Measurements from ENCODE around the gene PSMD1.

DNA sequence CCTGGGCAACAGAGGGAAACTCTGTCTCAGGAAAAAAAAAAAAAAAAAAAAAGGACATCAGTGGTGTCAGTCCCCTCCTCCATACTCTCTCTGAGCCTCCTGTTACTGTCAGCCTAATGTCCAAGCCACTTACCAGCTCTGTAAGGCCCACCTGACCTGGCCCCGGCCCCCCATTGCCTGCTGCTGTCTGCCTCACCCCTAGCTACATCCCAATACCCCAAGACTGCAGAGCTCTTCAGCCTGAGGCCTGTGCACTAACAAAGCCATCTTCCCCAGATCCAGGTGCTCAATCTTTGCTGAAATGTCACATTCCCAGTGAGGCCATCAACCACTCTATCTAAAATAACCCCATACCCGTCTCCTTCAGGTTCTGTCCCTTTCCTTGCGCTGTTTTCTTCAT, 147.5 kb downstream of the PSMD1 start:
- TF ChIP-seq, protein P1, sequence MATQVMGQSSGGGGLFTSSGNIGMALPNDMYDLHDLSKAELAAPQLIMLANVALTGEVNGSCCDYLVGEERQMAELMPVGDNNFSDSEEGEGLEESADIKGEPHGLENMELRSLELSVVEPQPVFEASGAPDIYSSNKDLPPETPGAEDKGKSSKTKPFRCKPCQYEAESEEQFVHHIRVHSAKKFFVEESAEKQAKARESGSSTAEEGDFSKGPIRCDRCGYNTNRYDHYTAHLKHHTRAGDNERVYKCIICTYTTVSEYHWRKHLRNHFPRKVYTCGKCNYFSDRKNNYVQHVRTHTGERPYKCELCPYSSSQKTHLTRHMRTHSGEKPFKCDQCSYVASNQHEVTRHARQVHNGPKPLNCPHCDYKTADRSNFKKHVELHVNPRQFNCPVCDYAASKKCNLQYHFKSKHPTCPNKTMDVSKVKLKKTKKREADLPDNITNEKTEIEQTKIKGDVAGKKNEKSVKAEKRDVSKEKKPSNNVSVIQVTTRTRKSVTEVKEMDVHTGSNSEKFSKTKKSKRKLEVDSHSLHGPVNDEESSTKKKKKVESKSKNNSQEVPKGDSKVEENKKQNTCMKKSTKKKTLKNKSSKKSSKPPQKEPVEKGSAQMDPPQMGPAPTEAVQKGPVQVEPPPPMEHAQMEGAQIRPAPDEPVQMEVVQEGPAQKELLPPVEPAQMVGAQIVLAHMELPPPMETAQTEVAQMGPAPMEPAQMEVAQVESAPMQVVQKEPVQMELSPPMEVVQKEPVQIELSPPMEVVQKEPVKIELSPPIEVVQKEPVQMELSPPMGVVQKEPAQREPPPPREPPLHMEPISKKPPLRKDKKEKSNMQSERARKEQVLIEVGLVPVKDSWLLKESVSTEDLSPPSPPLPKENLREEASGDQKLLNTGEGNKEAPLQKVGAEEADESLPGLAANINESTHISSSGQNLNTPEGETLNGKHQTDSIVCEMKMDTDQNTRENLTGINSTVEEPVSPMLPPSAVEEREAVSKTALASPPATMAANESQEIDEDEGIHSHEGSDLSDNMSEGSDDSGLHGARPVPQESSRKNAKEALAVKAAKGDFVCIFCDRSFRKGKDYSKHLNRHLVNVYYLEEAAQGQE (IDR thresholded peaks at IDR 0.05; ENCODE audit: insufficient read depth in 1 of 2, low read depth in 2 of 2, low read length in 2 of 2): no peak
- TF ChIP-seq TAF1 (IDR thresholded peaks at IDR 0.05; ENCODE audit: borderline replicate concordance, insufficient read depth, low read length): no peak

All from PFSK-1 (cell line).